Panc1 (cell line): ENCODE measurements around the gene MNX1. TPM values are rescaled to one million over a fixed set of nuclear protein-coding genes. Genes with fewer than 3 reads are reported as not detected.

ENCODE experiments used
- ATAC-seq: fragments of 200-7000 bp; cut with Tn5 transposase; 2 replicates; pipeline ENCODE4 v1.9.1; 2020; ENCODE audit warnings: mild to moderate bottlenecking, moderate library complexity
- BruUV-seq: library from RNA; stranded (reverse); fragments of 400-500 nt; replicated peaks from 2 replicates; lab custom pipeline; 2021; lab: Mats Ljungman, UMichigan
- CTCF ChIA-PET: fragments of 300-600 bp; sonication (Branson Sonifier 250); formaldehyde crosslinking; loops from one replicate; lab custom pipeline; 2022; ENCODE audit warnings: antibody characterized with exemption; lab: Charles Lee
- POLR2A ChIA-PET: fragments of 300-600 bp; sonication (Branson Sonifier 250); formaldehyde crosslinking; loops from one replicate; lab custom pipeline; 2022; ENCODE audit warnings: antibody characterized with exemption; lab: Charles Lee
- DNase-seq: peaks from one replicate; pipeline ENCODE4 v3.0.0-alpha.2; 2010; ENCODE audit warnings: low read depth, low spot score
- H3K27ac ChIP-seq: 2 replicates; pipeline ENCODE4 v1.5.1; 2011; ENCODE audit warnings: mild to moderate bottlenecking, low read length, inconsistent platforms
- H3K27me3 ChIP-seq: fragments of 200-500 bp; sonication (Bioruptor generic); 2 replicates; pipeline ENCODE4 v1.6.0; 2014; ENCODE audit warnings: low read length, inconsistent platforms; ENCODE audit not compliant: control insufficient read depth, insufficient read depth
- H3K36me3 ChIP-seq: fragments of 200-500 bp; sonication (Bioruptor generic); 2 replicates; pipeline ENCODE4 v1.5.1; 2014; ENCODE audit warnings: inconsistent platforms, mild to moderate bottlenecking, low read length, moderate library complexity; ENCODE audit not compliant: control insufficient read depth, insufficient read depth
- H3K4me1 ChIP-seq: 2 replicates; pipeline ENCODE4 v1.5.1; 2011; ENCODE audit warnings: inconsistent platforms, mild to moderate bottlenecking, low read length, moderate library complexity; ENCODE audit not compliant: control insufficient read depth, insufficient read depth
- H3K4me3 ChIP-seq, 2 experiments: 2 replicates each; pipeline ENCODE4 v1.5.1; 2011 to 2012; ENCODE audit warnings: low read depth in 2 of 2, low read length in 2 of 2, mild to moderate bottlenecking in 2 of 2, inconsistent platforms in 1 of 2, moderate library complexity in 1 of 2
- H3K9me3 ChIP-seq: fragments of 200-500 bp; sonication (Bioruptor generic); 2 replicates; pipeline ENCODE4 v1.5.1; 2014; ENCODE audit warnings: low read depth, mild to moderate bottlenecking, inconsistent platforms, low read length, moderate library complexity; ENCODE audit not compliant: control insufficient read depth, insufficient read depth
- CTCF ChIP-seq: fragments of 450-650 bp; IDR thresholded peaks from 2 replicates; pipeline ENCODE4 v1.5.1; 2017; ENCODE audit warnings: mild to moderate bottlenecking
- POLR2AphosphoS5 ChIP-seq: IDR thresholded peaks from 2 replicates; pipeline ENCODE4 v1.6.1; 2012; ENCODE audit warnings: mild to moderate bottlenecking, low read depth, low read length, moderate library complexity
- SIN3A ChIP-seq: IDR thresholded peaks from 2 replicates; pipeline ENCODE4 v1.6.1; 2012; ENCODE audit warnings: low read depth, mild to moderate bottlenecking, low read length, moderate library complexity, borderline replicate concordance; ENCODE audit not compliant: insufficient read depth
- TCF7L2 ChIP-seq: IDR thresholded peaks from 2 replicates; pipeline ENCODE4 v1.6.1; 2011; ENCODE audit warnings: mild to moderate bottlenecking, low read depth, low read length, inconsistent platforms
- in situ Hi-C: cut with HindIII; loops from 2 replicates; pipeline ENCODE4 v1.10.0; 2016; ENCODE audit warnings: low sequenced_read_pairs, low pct_unique_long_range_greater_than_20kb
- intact Hi-C: fragments of 100-400 bp; cut with micrococcal nuclease; formaldehyde crosslinking; loops from one replicate; pipeline ENCODE4 v1.10.0; 2022; ENCODE audit not compliant: unreplicated experiment
- total RNA-seq: library from RNA; stranded (reverse); gene quantifications from one replicate; pipeline ENCODE4 v1.2.1, GENCODE V29; 2021; ENCODE audit not compliant: unreplicated experiment
- TF ChIP-seq, protein P1 (sequence below), 2 experiments: IDR thresholded peaks; 2 replicates each; pipeline ENCODE4 v1.6.1; 2011 to 2012; ENCODE audit warnings: low read depth in 2 of 2, control low read depth in 1 of 2, low read length in 1 of 2, mild to moderate bottlenecking in 1 of 2, moderate library complexity in 1 of 2; ENCODE audit not compliant: insufficient read depth in 1 of 2

The MNX1 gene
- total RNA-seq, 1 experiment from 2014 or later, result 3.6 TPM

GRCh38 chr7:157007470-157008066 is 2.9 kb downstream of the MNX1 start:
- Histone ChIP-seq H3K36me3 (peaks cover 3% of the 10 kb centered on the region; the same call in 1 of the 2 replicates), H3K4me3 (no peak overlapping the region), H3K9me3 (no peaks in the 10 kb centered on the region), H3K4me1 (peaks cover 15% of the 10 kb centered on the region), H3K27me3 (no peaks in the 10 kb centered on the region), H3K27ac (no peak overlapping the region)
- DNase-seq (no peak), ATAC-seq (no peak)
- ChIA-PET CTCF (interaction anchor here (0.6 kb wide), 1 partner anchor 37 kb away, joined by 11 read pairs; no protein-coding TSS in a partner anchor), POLR2A (interaction anchor here (0.6 kb wide), 1 partner anchor 58 kb away, joined by 3 read pairs; no protein-coding TSS in a partner anchor)
- TF ChIP-seq POLR2AphosphoS5 (no peak), CTCF (no peak), SIN3A (no peak), TCF7L2 (no peak)
- TF ChIP-seq, protein P1, sequence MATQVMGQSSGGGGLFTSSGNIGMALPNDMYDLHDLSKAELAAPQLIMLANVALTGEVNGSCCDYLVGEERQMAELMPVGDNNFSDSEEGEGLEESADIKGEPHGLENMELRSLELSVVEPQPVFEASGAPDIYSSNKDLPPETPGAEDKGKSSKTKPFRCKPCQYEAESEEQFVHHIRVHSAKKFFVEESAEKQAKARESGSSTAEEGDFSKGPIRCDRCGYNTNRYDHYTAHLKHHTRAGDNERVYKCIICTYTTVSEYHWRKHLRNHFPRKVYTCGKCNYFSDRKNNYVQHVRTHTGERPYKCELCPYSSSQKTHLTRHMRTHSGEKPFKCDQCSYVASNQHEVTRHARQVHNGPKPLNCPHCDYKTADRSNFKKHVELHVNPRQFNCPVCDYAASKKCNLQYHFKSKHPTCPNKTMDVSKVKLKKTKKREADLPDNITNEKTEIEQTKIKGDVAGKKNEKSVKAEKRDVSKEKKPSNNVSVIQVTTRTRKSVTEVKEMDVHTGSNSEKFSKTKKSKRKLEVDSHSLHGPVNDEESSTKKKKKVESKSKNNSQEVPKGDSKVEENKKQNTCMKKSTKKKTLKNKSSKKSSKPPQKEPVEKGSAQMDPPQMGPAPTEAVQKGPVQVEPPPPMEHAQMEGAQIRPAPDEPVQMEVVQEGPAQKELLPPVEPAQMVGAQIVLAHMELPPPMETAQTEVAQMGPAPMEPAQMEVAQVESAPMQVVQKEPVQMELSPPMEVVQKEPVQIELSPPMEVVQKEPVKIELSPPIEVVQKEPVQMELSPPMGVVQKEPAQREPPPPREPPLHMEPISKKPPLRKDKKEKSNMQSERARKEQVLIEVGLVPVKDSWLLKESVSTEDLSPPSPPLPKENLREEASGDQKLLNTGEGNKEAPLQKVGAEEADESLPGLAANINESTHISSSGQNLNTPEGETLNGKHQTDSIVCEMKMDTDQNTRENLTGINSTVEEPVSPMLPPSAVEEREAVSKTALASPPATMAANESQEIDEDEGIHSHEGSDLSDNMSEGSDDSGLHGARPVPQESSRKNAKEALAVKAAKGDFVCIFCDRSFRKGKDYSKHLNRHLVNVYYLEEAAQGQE (IDR thresholded peaks at IDR 0.05; ENCODE audit: insufficient read depth in 1 of 2, low read depth in 2 of 2, low read length in 1 of 2), result no peak
- no TSS peak for BruUV-seq
- in situ Hi-C loops (no loop called here), intact Hi-C loops (no loop called here)

DNA sequence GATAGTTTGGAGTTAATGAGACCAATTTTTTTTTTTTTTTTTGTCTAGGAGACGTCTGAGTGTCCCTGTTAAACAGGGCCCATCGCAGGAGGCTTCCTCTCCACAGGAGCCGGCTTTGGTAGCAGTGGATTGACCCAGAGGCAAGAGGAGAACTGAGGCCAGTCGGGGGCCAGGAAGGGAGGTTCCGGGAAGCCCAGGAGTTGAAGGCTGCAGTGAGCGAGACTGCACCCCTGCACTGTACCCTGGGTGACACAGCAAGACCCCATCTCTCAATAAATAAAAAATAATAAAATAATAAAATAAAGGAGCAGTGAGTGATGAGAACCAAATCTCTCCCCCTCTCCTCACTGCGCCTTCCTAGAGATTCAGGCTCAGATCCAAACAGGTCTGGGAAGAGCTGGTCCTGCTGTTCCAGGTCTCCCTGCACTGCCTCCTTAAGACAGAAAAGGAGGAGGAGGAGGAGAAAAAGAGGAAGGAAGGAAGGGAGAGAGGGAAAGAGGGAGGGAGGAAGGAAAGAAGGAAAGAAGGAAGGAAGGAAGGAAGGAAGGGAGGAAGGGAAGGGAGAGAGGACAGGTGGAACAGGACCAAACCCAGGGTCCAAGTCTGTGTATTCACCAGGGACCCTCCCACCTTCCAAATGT is 3.5 kb downstream of the MNX1 start:
- ChIA-PET POLR2A (no interaction called here), CTCF (no interaction called here)
- no peak overlapping the region for H3K27ac ChIP-seq
- H3K4me1 ChIP-seq, result peaks cover 14% of the 10 kb centered on the region
- no peaks in the 10 kb centered on the region for H3K27me3 ChIP-seq
- no peak for TF ChIP-seq SIN3A
- TF ChIP-seq TCF7L2, result no peak
- TF ChIP-seq POLR2AphosphoS5, result no peak
- no peak for TF ChIP-seq CTCF
- TF ChIP-seq, protein P1 (IDR thresholded peaks at IDR 0.05; ENCODE audit: insufficient read depth in 1 of 2, low read depth in 2 of 2, low read length in 1 of 2), result no peak
- H3K9me3 ChIP-seq, result no peaks in the 10 kb centered on the region
- intact Hi-C loops, result no loop called here
- BruUV-seq, result no TSS peak
- in situ Hi-C loops, result no loop called here
- peaks cover 3% of the 10 kb centered on the region; the same call in 1 of the 2 replicates for H3K36me3 ChIP-seq
- ATAC-seq (no peak), DNase-seq (no peak)
- H3K4me3 ChIP-seq, result no peak overlapping the region
